K562 (cell line): ENCODE measurements around the gene NOP58. TPM values are rescaled to one million over a fixed set of nuclear protein-coding genes. Genes with fewer than 3 reads are reported as not detected.

Source experiments
- ARID3A ChIP-seq: IDR thresholded peaks from 2 replicates; pipeline ENCODE4 v1.6.1; 2012; ENCODE audit warnings: low read depth, low read length, improper control_type of control experiment, borderline replicate concordance
- ARID3B ChIP-seq: fragments of 250-450 bp; sonication (Bioruptor Pico); IDR thresholded peaks from 2 replicates; pipeline ENCODE4 v1.4.0; 2020; ENCODE audit warnings: borderline replicate concordance
- CCAR2 ChIP-seq: fragments of 200-400 bp; formaldehyde crosslinking; IDR thresholded peaks from 2 replicates; pipeline ENCODE4 v1.6.1; 2017; ENCODE audit warnings: mild to moderate bottlenecking, low read depth, low read length
- CSDE1 ChIP-seq, 2 experiments: fragments of 450-650 bp; IDR thresholded peaks; 2 replicates each; pipeline ENCODE4 v1.6.1; 2016; ENCODE audit warnings: mild to moderate bottlenecking in 1 of 2
- ETS1 ChIP-seq: conservative IDR thresholded peaks from 2 replicates; pipeline ENCODE4 v1.6.1; 2011; ENCODE audit warnings: low read depth, mild to moderate bottlenecking, low read length; ENCODE audit not compliant: control insufficient read depth
- HDAC2 ChIP-seq: fragments of 450-650 bp; IDR thresholded peaks from 2 replicates; pipeline ENCODE4 v1.6.1; 2016; ENCODE audit warnings: mild to moderate bottlenecking
- HOXB6 ChIP-seq: fragments of 250-450 bp; sonication (Bioruptor Pico); IDR thresholded peaks from 2 replicates; pipeline ENCODE4 v1.5.1; 2022; ENCODE audit warnings: mild to moderate bottlenecking, borderline replicate concordance
- JUNB ChIP-seq: fragments of 450-650 bp; formaldehyde crosslinking; conservative IDR thresholded peaks from 2 replicates; pipeline ENCODE4 v1.4.0; 2020; ENCODE audit warnings: mild to moderate bottlenecking
- KDM2B ChIP-seq: fragments of 250-450 bp; sonication (Bioruptor Pico); IDR thresholded peaks from 2 replicates; pipeline ENCODE4 v1.8.0; 2021; ENCODE audit warnings: mild to moderate bottlenecking, moderate library complexity
- PHF21A ChIP-seq: fragments of 450-650 bp; IDR thresholded peaks from 2 replicates; pipeline ENCODE4 v1.6.1; 2017; ENCODE audit warnings: low read depth, borderline replicate concordance
- PRMT5 ChIP-seq: sonication (generic); formaldehyde crosslinking; IDR thresholded peaks from 2 replicates; pipeline ENCODE4 v1.5.0; 2020; ENCODE audit warnings: missing genetic modification reagents
- RBBP5 ChIP-seq: fragments of 200-600 bp; sonication (generic); IDR thresholded peaks from 2 replicates; pipeline ENCODE4 v1.6.1; 2012; ENCODE audit warnings: borderline replicate concordance, mild to moderate bottlenecking, low read length, control low read depth, inconsistent platforms; ENCODE audit not compliant: insufficient read depth, poor library complexity, severe bottlenecking
- SIX5 ChIP-seq, 2 experiments: IDR thresholded peaks; 2 replicates each; pipeline ENCODE4 v1.6.1; 2011; ENCODE audit warnings: low read length in 2 of 2, borderline replicate concordance in 1 of 2, low read depth in 1 of 2, mild to moderate bottlenecking in 1 of 2, moderate library complexity in 1 of 2; ENCODE audit not compliant: insufficient read depth in 1 of 2
- U2AF1 ChIP-seq: fragments of 200-400 bp; formaldehyde crosslinking; optimal IDR thresholded peaks from 2 replicates; pipeline ENCODE3; 2017; ENCODE audit warnings: mild to moderate bottlenecking, low read depth, low read length, moderate library complexity
- XRCC4 ChIP-seq: IDR thresholded peaks from one replicate; pipeline ENCODE4 v1.6.1; 2011; ENCODE audit not compliant: insufficient read depth, insufficient read length; ENCODE audit errors: extremely low read depth
- ZBTB1 ChIP-seq: sonication (generic); formaldehyde crosslinking; IDR thresholded peaks from 2 replicates; pipeline ENCODE4 v1.8.1; 2023; ENCODE audit warnings: missing genetic modification reagents, low read depth, mild to moderate bottlenecking, borderline replicate concordance
- ZBTB26 ChIP-seq: fragments of 450-650 bp; formaldehyde crosslinking; IDR thresholded peaks from 2 replicates; pipeline ENCODE4 v1.4.0; 2022; ENCODE audit warnings: missing genetic modification characterization
- ZBTB5 ChIP-seq: fragments of 450-650 bp; IDR thresholded peaks from 2 replicates; pipeline ENCODE4 v1.6.1; 2017; ENCODE audit warnings: antibody characterized with exemption
- ZNF197 ChIP-seq: fragments of 200-800 bp; sonication (Bioruptor generic); IDR thresholded peaks from 2 replicates; pipeline ENCODE4 v1.6.1; 2016; ENCODE audit warnings: low read depth, missing genetic modification characterization, missing compliant biosample characterization
- polyA plus RNA-seq, 8 experiments: library from polyadenylated mRNA; depleted of rRNA in 4 of 8; stranded (reverse) in 5 of 8; unstranded in 3 of 8; fragments of >200 nt; fragmentation: Nextera tagmentation in 2 of 8; fragmentation: Illumina TruSeq in 1 of 8; extraction: Ambion mirVana in 2 of 8; extraction: Trizol in 1 of 8; gene quantifications; 2 replicates each; pipeline versions ENCODE4 v1.2.1 to v1.2.3, GENCODE V29; 2011 to 2014; ENCODE audit warnings: inconsistent platforms in 1 of 8, missing spikeins in 1 of 8
- total RNA-seq, 7 experiments: library from RNA; depleted of rRNA in 6 of 7; stranded (reverse); fragments of >200 nt in 6 of 7; fragmentation: Illumina TruSeq in 2 of 7; extraction: Trizol in 2 of 7; gene quantifications; 2 replicates each; pipeline versions ENCODE4 v1.2.1 to v1.2.3, GENCODE V29; 2011 to 2021; ENCODE audit warnings: low replicate concordance in 1 of 7

Gene NOP58
- total and polyA plus RNA-seq, 9 of the 15 experiments (the other 6 are each of a cell fraction or from before 2014, with no cell fraction given) = 132 to 332 (median 208) TPM

- TF ChIP-seq ETS1 (peak; percentile 57; the same call in 1 of the 2 replicates), ZBTB1 (CRISPR knock-in tag) (no peak), ARID3A (no peak), JUNB (CRISPR knock-in tag) (no peak), HDAC2 (peak; percentile 79), CCAR2 (no peak), PRMT5 (CRISPR knock-in tag) (no peak), PHF21A (no peak), ZNF197 (no peak), ZBTB26 (CRISPR knock-in tag) (no peak), ZBTB5 (no peak), SIX5 (IDR thresholded peaks at IDR 0.05; ENCODE audit: borderline replicate concordance in 1 of 2, insufficient read depth in 1 of 2, low read depth in 1 of 2, low read length in 2 of 2) (no peak), ARID3B (CRISPR knock-in tag) (no peak), U2AF1 (no peak), CSDE1 (IDR thresholded peaks at IDR 0.05) (peak in 1 of 2 experiments; percentile 45; a peak in 1 of 4 replicates), KDM2B (CRISPR knock-in tag) (no peak), XRCC4 (no peak), HOXB6 (CRISPR knock-in tag) (no peak), RBBP5 (no peak)
Measured at GRCh38 chr2:202265467-202266277, at the start of gene NOP58 (continued).
